Ishikawa (cell line): ENCODE measurements around the gene NYNRIN.

Experiments
- CEBPB ChIP-seq: IDR thresholded peaks from 2 replicates; pipeline ENCODE4 v1.6.1; 2012
- CREB1 ChIP-seq: IDR thresholded peaks from 2 replicates; pipeline ENCODE4 v1.6.1; 2012; ENCODE audit warnings: low read depth
- EP300 ChIP-seq: IDR thresholded peaks from 2 replicates; pipeline ENCODE4 v1.6.1; 2012; ENCODE audit warnings: borderline replicate concordance
- NFIC ChIP-seq: IDR thresholded peaks from 2 replicates; pipeline ENCODE4 v1.6.1; 2012
- RAD21 ChIP-seq: IDR thresholded peaks from 2 replicates; pipeline ENCODE4 v1.6.1; 2012; ENCODE audit warnings: low read depth
- TAF1 ChIP-seq: IDR thresholded peaks from 2 replicates; pipeline ENCODE4 v1.6.1; 2012; ENCODE audit warnings: low read depth, mild to moderate bottlenecking
- TCF12 ChIP-seq: IDR thresholded peaks from 2 replicates; pipeline ENCODE4 v1.6.1; 2012; ENCODE audit warnings: low read depth
- TEAD4 ChIP-seq: IDR thresholded peaks from 2 replicates; pipeline ENCODE4 v1.6.1; 2012
- USF1 ChIP-seq: IDR thresholded peaks from 2 replicates; pipeline ENCODE4 v1.6.1; 2012
- YY1 ChIP-seq: IDR thresholded peaks from 2 replicates; pipeline ENCODE4 v1.6.1; 2012; ENCODE audit warnings: low read depth
- ZBTB7A ChIP-seq: IDR thresholded peaks from 2 replicates; pipeline ENCODE4 v1.6.1; 2012; ENCODE audit warnings: low read depth
- TF ChIP-seq, protein P1 (sequence below): IDR thresholded peaks from 2 replicates; pipeline ENCODE4 v1.6.1; 2012; ENCODE audit warnings: low read depth, mild to moderate bottlenecking

GRCh38 chr14:24360281-24360680, 38.5 kb upstream of the NYNRIN start:
- no peak for TF ChIP-seq EP300
- no peak for TF ChIP-seq YY1
- TF ChIP-seq CEBPB = no peak
- no peak for TF ChIP-seq RAD21
- no peak for TF ChIP-seq TEAD4
- no peak for TF ChIP-seq TAF1
- no peak for TF ChIP-seq USF1
- TF ChIP-seq, protein P1, sequence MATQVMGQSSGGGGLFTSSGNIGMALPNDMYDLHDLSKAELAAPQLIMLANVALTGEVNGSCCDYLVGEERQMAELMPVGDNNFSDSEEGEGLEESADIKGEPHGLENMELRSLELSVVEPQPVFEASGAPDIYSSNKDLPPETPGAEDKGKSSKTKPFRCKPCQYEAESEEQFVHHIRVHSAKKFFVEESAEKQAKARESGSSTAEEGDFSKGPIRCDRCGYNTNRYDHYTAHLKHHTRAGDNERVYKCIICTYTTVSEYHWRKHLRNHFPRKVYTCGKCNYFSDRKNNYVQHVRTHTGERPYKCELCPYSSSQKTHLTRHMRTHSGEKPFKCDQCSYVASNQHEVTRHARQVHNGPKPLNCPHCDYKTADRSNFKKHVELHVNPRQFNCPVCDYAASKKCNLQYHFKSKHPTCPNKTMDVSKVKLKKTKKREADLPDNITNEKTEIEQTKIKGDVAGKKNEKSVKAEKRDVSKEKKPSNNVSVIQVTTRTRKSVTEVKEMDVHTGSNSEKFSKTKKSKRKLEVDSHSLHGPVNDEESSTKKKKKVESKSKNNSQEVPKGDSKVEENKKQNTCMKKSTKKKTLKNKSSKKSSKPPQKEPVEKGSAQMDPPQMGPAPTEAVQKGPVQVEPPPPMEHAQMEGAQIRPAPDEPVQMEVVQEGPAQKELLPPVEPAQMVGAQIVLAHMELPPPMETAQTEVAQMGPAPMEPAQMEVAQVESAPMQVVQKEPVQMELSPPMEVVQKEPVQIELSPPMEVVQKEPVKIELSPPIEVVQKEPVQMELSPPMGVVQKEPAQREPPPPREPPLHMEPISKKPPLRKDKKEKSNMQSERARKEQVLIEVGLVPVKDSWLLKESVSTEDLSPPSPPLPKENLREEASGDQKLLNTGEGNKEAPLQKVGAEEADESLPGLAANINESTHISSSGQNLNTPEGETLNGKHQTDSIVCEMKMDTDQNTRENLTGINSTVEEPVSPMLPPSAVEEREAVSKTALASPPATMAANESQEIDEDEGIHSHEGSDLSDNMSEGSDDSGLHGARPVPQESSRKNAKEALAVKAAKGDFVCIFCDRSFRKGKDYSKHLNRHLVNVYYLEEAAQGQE = no peak
- TF ChIP-seq ZBTB7A = no peak
- TF ChIP-seq CREB1 = no peak
- TF ChIP-seq NFIC = no peak
- TF ChIP-seq TCF12 = no peak
